Mucosa of descending colon (tissue), 3 donors: ENCODE measurements around the gene CHD6. TPM values are rescaled to one million over a fixed set of nuclear protein-coding genes. Genes with fewer than 3 reads are reported as not detected.

Experiments
- ATAC-seq: fragments of 200-7000 bp; cut with Tn5 transposase; one replicate; pipeline ENCODE4 v1.9.1; 2020; ENCODE audit warnings: mild to moderate bottlenecking, moderate library complexity
- DNase-seq, 3 donors: peaks; one replicate each; pipeline ENCODE4 v3.0.0-alpha.2; 2020
- H3K36me3 ChIP-seq: fragments of 200-600 bp; one replicate; pipeline ENCODE4 v1.8.0; 2021; ENCODE audit warnings: low read depth, mild to moderate bottlenecking
- H3K4me1 ChIP-seq: fragments of 200-600 bp; one replicate; pipeline ENCODE4 v1.8.0; 2021; ENCODE audit warnings: low read depth, mild to moderate bottlenecking
- H3K4me3 ChIP-seq: fragments of 200-600 bp; one replicate; pipeline ENCODE4 v1.8.0; 2021; ENCODE audit warnings: mild to moderate bottlenecking
- H3K9me3 ChIP-seq: fragments of 200-600 bp; one replicate; pipeline ENCODE4 v1.8.0; 2021; ENCODE audit warnings: mild to moderate bottlenecking
- intact Hi-C, 2 donors: fragments of 100-400 bp; cut with DNase I in 1 of 2; cut with micrococcal nuclease in 1 of 2; formaldehyde crosslinking; loops; one replicate each; pipeline versions ENCODE4 v1.11.0 to v1.11.1; 2022; cut with DNase I, micrococcal nuclease
- total RNA-seq, 3 donors: library from RNA; stranded (reverse); fragmentation: NEBNext Ultra II Directional in 2 of 3; extraction: Animal tissue kit (Norgen Biotek cat#: 25700) in 2 of 3; gene quantifications; one replicate each; pipeline versions ENCODE4 v1.2.1 to v1.2.4, GENCODE V29; 2021 to 2023
- TF ChIP-seq, protein P1 (sequence below): fragments of 200-600 bp; IDR thresholded peaks from one replicate; pipeline ENCODE4 v1.8.0; 2022; ENCODE audit warnings: antibody characterized with exemption, mild to moderate bottlenecking
- donor health status: DM: no; HTN: no; CAD: no; lungs with moderate emphysema.
- donor health status: DM: no; HTN: no; CAD: no.
- donor health status: DM: no; HTN: yes; CAD: no.

Gene CHD6
- total RNA-seq, 3 donors from 2014 or later = 33.8 to 53.6 (median 43.8) TPM

GRCh38 chr20:41563087-41563486 is 55.1 kb downstream of the CHD6 start:
- TF ChIP-seq, protein P1, sequence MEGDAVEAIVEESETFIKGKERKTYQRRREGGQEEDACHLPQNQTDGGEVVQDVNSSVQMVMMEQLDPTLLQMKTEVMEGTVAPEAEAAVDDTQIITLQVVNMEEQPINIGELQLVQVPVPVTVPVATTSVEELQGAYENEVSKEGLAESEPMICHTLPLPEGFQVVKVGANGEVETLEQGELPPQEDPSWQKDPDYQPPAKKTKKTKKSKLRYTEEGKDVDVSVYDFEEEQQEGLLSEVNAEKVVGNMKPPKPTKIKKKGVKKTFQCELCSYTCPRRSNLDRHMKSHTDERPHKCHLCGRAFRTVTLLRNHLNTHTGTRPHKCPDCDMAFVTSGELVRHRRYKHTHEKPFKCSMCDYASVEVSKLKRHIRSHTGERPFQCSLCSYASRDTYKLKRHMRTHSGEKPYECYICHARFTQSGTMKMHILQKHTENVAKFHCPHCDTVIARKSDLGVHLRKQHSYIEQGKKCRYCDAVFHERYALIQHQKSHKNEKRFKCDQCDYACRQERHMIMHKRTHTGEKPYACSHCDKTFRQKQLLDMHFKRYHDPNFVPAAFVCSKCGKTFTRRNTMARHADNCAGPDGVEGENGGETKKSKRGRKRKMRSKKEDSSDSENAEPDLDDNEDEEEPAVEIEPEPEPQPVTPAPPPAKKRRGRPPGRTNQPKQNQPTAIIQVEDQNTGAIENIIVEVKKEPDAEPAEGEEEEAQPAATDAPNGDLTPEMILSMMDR = no peak
- Histone ChIP-seq H3K4me1 (no peaks in the 10 kb centered on the region), H3K36me3 (no peaks in the 10 kb centered on the region), H3K9me3 (no peaks in the 10 kb centered on the region), H3K4me3 (no peak overlapping the region)
- ATAC-seq (no peak), DNase-seq (no peak)
- intact Hi-C loops = no loop called here

DNA sequence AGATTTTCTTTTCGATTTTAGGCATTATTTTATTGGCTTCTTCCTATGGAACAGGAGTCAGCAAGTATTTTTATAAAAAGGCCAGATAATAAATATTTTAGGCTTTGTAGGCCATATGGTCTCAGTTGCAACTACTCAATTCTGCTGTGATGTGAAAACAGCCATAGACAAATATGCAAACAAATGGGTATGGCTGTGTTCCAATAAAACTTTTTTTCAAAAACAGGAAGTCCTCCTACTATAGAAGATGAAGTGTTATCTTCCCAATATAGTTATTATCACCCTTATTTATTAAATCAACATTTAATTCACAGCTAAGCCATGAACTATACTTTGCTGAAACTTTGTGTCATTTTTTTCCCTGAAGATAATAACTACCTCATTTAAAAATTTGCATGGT is 57.2 kb downstream of the CHD6 start:
- no peak overlapping the region for H3K4me3 ChIP-seq
- no peaks in the 10 kb centered on the region for H3K4me1 ChIP-seq
- intact Hi-C loops = no loop called here
- TF ChIP-seq, protein P1 = no peak
- H3K36me3 ChIP-seq = no peaks in the 10 kb centered on the region
- DNase-seq (no peak), ATAC-seq (no peak)
- H3K9me3 ChIP-seq = peaks cover 3% of the 10 kb centered on the region

GRCh38 chr20:41559658-41560057 is 58.5 kb downstream of the CHD6 start:
- ATAC-seq (no peak), DNase-seq (no peak)
- Histone ChIP-seq H3K4me1 (no peaks in the 10 kb centered on the region), H3K36me3 (no peaks in the 10 kb centered on the region), H3K4me3 (no peak overlapping the region), H3K9me3 (peaks cover 3% of the 10 kb centered on the region)
- intact Hi-C loops = no loop called here
- TF ChIP-seq, protein P1 = no peak

DNA sequence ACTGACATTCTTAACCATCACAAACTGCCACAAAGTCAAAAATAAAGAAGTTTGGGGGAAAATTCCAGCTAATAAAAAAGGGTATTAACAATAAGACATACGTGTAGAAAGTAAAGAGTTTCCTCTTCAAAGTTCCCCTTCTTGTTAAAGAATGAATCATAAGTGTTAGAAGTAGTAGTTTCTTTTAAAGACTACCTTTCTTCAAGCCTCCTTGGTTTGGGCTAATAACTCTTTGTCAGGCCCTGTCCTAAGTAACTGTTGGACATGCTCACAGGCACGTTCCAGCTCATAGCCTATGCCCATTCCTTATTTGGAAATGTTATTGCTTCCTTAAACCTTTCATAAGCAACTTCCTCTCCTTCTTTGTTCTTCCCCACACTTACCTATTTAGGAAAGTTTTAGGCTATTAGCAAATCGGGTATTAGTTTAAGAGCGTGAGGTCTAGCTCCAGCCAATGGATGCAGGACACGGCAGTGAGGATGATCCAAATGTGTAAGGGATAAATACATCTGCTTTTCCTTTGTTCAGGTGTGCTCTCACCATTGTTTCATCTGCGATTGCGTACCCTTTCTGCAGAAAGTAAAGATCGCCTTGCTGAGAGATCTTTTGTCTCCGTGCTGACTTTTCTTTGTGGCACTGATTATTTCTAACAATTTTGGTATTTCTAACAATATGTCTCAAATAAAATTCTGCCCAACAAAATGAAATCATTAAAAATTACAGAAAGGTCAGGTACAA is 64.9 kb downstream of the CHD6 start:
- H3K36me3 ChIP-seq = no peaks in the 10 kb centered on the region
- H3K9me3 ChIP-seq = peaks cover 3% of the 10 kb centered on the region
- H3K4me3 ChIP-seq = no peak overlapping the region
- TF ChIP-seq, protein P1 = no peak
- intact Hi-C loops = no loop called here
- no peaks in the 10 kb centered on the region for H3K4me1 ChIP-seq
- DNase-seq = no peak
- ATAC-seq = no peak

- ATAC-seq (no peak), DNase-seq (no peak)
- TF ChIP-seq, protein P1 = no peak
- no peak overlapping the region for H3K4me3 ChIP-seq
- peaks cover 3% of the 10 kb centered on the region for H3K9me3 ChIP-seq
- intact Hi-C loops = no loop called here
- no peaks in the 10 kb centered on the region for H3K4me1 ChIP-seq
- no peaks in the 10 kb centered on the region for H3K36me3 ChIP-seq
These were observed 65.7 kb downstream of the CHD6 start for GRCh38 chr20:41552295-41553068.
